GM18858 (cell line): ENCODE data around the gene SEC61G.

ENCODE experiments used
- ATAC-seq: cut with Tn5 transposase; IDR thresholded peaks from one replicate; pipeline ENCODE4 v1.9.1; 2021; ENCODE audit not compliant: unreplicated experiment

The SEC61G gene

GRCh38 chr7:54769203-54769602, 10.2 kb upstream of the SEC61G start:
- no peak for ATAC-seq

- no peak for ATAC-seq
Measured at GRCh38 chr7:54764861-54765260, 5.8 kb upstream of the SEC61G start.

- ATAC-seq, result no peak
Measured at GRCh38 chr7:54757711-54758110, 1.3 kb downstream of the SEC61G start.

DNA sequence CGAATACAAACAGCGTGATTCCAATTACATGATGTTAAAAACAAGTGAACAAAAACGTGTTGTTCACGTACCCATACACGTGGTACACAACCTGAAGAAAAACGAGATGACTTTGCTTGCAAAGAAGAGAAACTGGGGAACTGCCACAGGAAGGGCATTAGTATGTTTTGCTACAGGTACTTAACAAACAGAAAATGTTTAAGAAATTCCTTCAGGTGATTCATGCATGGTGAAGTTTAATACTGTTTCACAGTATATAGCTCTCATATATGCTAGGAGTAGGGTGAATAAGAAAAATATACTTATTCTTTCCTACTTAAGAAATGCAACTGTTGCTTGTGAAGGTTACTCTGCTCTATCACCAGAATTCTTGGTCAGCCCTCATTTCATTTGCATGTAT, 9.8 kb downstream of the SEC61G start:
- no peak for ATAC-seq

GRCh38 chr7:54747234-54747633, 11.8 kb downstream of the SEC61G start:
- ATAC-seq, result no peak

GRCh38 chr7:54743580-54743979, 15.4 kb downstream of the SEC61G start:
- ATAC-seq, result no peak

- ATAC-seq, result no peak
Measured at GRCh38 chr7:54738737-54739136, 20.3 kb downstream of the SEC61G start.

- ATAC-seq, result no peak
Measured at GRCh38 chr7:54729107-54729506, 29.9 kb downstream of the SEC61G start.

DNA sequence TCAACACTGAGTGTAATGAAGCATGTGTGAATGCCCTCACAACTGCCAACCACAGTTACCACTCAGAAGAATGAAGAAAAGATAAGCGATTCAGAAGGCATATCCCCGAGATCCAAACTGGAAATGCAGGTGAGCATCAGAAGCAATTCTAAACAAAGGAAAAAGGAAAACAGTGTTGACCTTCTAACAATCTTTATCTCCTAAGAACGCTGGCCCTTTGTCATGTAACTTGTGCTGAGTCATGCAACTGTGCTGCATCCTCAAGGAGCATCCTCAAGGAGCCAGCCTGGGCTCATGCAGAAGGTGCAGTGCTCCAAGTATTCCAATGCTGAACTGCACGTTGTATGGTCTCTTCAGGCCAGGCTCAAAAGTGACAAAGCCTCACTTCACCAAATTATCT, 30.6 kb downstream of the SEC61G start:
- no peak for ATAC-seq

DNA sequence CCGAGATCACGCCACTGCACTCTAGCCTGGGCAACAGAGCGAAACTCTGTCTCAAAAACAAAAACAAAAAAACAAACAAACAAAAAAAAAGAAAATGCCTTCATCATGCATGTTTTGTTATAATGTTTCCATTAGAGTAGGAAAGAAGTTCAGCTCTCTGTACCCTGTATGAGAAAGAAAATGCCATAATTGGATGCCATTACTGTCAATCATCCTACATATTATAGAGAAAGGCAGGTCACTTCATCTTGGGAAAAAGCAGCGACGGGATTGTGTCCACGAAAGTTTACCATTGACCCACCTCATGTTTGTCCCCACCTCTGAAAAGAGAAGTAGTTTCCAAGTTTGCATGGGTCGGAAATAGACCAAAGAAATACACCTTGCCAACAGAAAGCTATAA, 33.8 kb downstream of the SEC61G start:
- no peak for ATAC-seq

- no peak for ATAC-seq
Measured at GRCh38 chr7:54722502-54722901, 36.5 kb downstream of the SEC61G start.

DNA sequence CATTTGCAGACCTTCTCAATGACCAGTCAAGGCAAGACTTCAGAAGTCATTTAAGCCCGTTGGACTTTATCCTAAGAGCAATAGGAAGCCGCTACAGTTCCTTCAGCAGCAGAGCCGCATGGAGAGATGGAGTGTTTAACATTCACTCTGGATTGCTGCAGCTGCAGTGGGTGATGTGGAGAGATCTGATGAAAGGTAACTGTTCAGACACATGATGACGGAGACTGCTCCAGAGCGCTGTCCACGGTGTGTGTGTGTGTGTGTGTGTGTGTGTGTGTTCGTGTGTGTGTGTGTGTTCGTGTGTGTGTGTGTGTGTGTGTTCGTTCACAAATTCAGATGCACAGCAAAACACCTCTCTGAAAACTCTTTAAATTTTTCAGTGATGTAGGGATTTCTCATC, 37.0 kb downstream of the SEC61G start:
- no peak for ATAC-seq

DNA sequence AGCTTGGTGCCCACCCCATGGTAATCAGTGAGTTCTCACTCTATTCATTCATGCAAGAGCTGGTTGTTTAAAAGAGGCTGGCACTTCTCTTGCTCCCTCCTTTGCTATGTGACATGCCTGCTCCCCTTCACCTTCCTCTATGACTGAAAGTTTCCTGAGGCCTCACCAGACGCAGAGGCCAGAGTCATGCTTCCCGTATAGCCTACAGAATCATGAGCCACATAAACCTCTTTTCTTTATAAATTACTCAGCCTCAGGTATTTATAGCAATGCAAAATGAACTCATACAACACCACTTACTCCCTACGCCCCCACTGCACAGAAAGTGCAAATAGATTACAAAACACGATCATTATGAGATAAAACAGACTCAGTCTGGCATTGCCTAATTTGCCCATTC, 39.0 kb downstream of the SEC61G start:
- no peak for ATAC-seq

- no peak for ATAC-seq
Measured at GRCh38 chr7:54719425-54719824, 39.6 kb downstream of the SEC61G start.

DNA sequence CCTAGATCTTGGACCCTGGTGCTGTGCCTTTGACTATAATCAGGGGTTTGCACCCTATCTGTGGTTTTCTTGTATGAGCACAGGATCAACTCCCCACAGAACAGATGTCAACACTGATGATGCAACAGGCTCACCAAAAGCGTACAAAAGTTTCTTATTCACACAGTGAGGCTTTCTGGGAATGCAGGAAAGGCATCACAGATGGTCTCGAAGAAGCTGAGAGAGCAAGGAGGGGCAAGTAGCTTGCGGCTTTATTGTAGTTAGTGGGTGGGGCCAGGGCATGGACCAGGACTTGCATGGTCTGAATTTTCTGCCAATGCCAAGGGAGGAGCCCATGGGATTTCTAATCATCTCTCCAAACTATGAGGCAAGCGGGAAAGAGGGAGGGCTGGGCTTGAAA, 46.2 kb downstream of the SEC61G start:
- ATAC-seq, result no peak

DNA sequence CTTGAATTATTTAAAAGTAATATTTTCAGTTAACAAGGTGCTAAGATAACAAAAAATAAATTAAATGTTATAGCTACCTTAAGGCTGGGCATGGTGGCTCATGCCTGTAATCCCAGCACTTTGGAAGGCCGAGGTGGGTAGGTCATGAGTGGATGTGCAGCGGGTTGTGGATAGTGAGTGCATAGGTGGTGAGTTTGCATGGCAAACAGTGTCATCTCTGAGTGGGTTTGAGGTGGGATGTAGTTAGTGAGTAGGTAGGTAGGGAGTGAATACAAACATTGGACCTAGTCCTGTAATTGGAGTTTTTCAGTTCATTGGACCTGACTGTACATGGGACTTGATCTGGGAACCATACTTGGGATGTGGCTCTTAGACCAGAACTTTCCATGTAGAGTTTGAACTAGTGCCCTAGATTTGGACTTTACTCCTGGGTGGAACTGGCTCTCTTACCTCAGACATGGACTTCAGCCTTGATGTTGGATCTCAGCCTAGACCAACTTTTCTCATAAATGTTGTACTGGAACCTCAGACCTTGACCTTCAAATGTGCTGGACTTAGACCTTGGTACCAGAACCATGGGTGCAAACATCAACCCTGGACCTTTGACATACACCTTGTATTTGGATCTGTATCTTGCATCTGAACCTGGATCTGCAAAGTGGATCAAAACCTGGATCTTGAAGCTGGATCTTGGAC, 47.0 kb downstream of the SEC61G start:
- ATAC-seq, result no peak

DNA sequence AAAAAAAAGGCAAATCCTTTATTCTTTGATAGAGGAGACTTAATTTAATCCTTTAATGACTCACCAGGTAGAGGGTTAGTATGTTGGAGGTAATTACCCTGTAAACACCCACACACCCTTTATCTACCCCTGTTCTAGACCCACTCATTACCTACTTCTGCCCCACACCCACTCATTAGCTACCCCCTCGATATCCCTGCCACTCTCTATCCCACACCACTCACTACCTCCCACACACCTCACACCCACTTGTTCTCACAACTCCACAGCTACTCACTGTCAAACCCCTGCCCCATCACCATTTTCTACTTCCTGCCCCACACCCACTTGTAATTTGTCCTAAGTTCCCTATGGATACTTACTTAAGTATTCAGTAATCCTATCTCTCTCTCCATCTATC, 49.7 kb downstream of the SEC61G start:
- no peak for ATAC-seq

DNA sequence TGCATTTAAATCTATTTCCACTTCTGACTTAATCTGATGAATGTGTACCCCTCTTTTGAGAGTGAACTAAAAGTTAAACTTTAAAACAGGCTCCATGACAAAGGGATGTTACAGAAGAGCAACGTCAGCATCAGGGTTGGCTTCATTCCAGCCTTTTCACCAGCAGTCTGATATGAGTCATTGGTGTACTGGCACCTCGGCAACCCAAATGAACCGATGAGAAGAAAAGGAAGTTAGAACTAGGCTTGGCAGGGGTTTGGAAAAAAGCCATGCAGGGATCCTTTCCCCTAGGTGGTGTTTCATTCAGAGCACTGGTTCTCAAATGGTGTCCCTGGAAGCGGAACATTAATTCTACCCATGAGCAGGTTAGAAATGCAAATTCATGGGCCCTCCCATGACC, 53.6 kb downstream of the SEC61G start:
- ATAC-seq, result peak; percentile 68

DNA sequence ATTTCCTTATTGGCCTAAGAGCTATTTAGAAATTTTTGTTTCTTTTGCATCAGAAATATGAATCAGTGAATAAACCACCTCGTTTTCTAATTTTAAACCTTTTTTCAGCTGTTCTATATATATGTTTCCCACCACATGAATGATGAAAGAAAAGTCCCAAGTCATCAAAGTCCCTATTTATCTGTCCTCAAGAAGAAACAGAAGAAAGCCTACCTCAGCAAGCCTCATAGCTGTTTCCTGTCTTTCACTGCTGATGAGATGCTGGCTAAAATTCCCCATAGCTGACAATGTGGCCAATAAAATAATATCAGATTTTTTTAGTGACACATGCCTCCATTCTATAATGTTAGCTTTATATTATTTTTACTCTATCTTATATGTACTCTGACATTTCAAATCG, 54.2 kb downstream of the SEC61G start:
- ATAC-seq, result no peak
